ENCODE results near the gene CCDC8. TPM values are rescaled to one million over a fixed set of nuclear protein-coding genes. Genes with fewer than 3 reads are reported as not detected.

The CCDC8 gene
- total and polyA plus RNA-seq, 9 of the 15 experiments (the other 6 are each of a cell fraction or from before 2014, with no cell fraction given), result 0.68 to 30.8 (median 15.6) TPM

GRCh38 chr19:46404753-46405468 lies 8.5 kb downstream of the CCDC8 start (continued):
- TF ChIP-seq, protein P1, sequence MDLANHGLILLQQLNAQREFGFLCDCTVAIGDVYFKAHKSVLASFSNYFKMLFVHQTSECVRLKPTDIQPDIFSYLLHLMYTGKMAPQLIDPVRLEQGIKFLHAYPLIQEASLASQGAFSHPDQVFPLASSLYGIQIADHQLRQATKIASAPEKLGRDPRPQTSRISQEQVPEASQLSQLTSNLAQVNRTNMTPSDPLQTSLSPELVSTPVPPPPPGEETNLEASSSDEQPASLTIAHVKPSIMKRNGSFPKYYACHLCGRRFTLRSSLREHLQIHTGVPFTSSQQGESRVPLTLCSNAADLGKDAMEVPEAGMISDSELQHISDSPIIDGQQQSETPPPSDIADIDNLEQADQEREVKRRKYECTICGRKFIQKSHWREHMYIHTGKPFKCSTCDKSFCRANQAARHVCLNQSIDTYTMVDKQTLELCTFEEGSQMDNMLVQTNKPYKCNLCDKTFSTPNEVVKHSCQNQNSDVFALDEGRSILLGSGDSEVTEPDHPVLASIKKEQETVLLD (IDR thresholded peaks at IDR 0.05), result no peak
- TF ChIP-seq RB1 (IDR thresholded peaks at IDR 0.05; ENCODE audit: low read depth), result no peak
- no peak for TF ChIP-seq RBM14 (IDR thresholded peaks at IDR 0.05; ENCODE audit: borderline replicate concordance, insufficient read depth, low read depth, low read length)
- TF ChIP-seq, protein P2, sequence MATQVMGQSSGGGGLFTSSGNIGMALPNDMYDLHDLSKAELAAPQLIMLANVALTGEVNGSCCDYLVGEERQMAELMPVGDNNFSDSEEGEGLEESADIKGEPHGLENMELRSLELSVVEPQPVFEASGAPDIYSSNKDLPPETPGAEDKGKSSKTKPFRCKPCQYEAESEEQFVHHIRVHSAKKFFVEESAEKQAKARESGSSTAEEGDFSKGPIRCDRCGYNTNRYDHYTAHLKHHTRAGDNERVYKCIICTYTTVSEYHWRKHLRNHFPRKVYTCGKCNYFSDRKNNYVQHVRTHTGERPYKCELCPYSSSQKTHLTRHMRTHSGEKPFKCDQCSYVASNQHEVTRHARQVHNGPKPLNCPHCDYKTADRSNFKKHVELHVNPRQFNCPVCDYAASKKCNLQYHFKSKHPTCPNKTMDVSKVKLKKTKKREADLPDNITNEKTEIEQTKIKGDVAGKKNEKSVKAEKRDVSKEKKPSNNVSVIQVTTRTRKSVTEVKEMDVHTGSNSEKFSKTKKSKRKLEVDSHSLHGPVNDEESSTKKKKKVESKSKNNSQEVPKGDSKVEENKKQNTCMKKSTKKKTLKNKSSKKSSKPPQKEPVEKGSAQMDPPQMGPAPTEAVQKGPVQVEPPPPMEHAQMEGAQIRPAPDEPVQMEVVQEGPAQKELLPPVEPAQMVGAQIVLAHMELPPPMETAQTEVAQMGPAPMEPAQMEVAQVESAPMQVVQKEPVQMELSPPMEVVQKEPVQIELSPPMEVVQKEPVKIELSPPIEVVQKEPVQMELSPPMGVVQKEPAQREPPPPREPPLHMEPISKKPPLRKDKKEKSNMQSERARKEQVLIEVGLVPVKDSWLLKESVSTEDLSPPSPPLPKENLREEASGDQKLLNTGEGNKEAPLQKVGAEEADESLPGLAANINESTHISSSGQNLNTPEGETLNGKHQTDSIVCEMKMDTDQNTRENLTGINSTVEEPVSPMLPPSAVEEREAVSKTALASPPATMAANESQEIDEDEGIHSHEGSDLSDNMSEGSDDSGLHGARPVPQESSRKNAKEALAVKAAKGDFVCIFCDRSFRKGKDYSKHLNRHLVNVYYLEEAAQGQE (IDR thresholded peaks at IDR 0.05; ENCODE audit: borderline replicate concordance), result peak; percentile 51; the same call in 1 of the 2 replicates
- TF ChIP-seq, protein P2 (CRISPR knock-in tag; IDR thresholded peaks at IDR 0.05; ENCODE audit: low read depth), result no peak
- no peak for TF ChIP-seq CUX1 (CRISPR knock-in tag; IDR thresholded peaks at IDR 0.05)
- peak; percentile 32 for TF ChIP-seq EGR1 (conservative IDR thresholded peaks at IDR 0.05)
- no peak for TF ChIP-seq ZNF740 (CRISPR knock-in tag; IDR thresholded peaks at IDR 0.05)
- TF ChIP-seq ZNF740 (tag; IDR thresholded peaks at IDR 0.05), result no peak
- TF ChIP-seq, protein P3, sequence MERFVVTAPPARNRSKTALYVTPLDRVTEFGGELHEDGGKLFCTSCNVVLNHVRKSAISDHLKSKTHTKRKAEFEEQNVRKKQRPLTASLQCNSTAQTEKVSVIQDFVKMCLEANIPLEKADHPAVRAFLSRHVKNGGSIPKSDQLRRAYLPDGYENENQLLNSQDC (CRISPR knock-in tag; IDR thresholded peaks at IDR 0.05), result no peak
